ENCODE measurements around the gene PLIN1. TPM values are rescaled to one million over a fixed set of nuclear protein-coding genes. Genes with fewer than 3 reads are reported as not detected.

The PLIN1 gene
- total and polyA plus RNA-seq, 9 of the 15 experiments (the other 6 are each of a cell fraction or from before 2014, with no cell fraction given): not detected

- intact Hi-C loops (cut with micrococcal nuclease) (no loop called here), in situ Hi-C loops (cut with MboI) (no loop called here)
- Histone ChIP-seq H3K9ac (ENCODE audit: insufficient read depth in 1 of 2, low read depth in 2 of 2, low read length in 2 of 2) (peak overlapping the region in 1 of 2 experiments; percentile 45; a peak in 1 of 4 replicates), H3K4me3 (no peak overlapping the region), H3K36me3 (ENCODE audit: control insufficient read depth, insufficient read depth, low read length) (no peaks in the 10 kb centered on the region), H3K9me3 (replicated peaks; ENCODE audit: control insufficient read depth, insufficient read depth, low read depth, low read length) (no peaks in the 10 kb centered on the region), H3K9me1 (ENCODE audit: control insufficient read depth, insufficient read depth, low read length) (no peaks in the 10 kb centered on the region), H3K4me2 (ENCODE audit: insufficient read depth, low read length) (no peak overlapping the region), H3K79me2 (ENCODE audit: control insufficient read depth, insufficient read depth, low read length) (no peaks in the 10 kb centered on the region), H2AFZ (ENCODE audit: low read depth, low read length) (no peak overlapping the region), H3K27me3 (ENCODE audit: control insufficient read depth in 2 of 2, insufficient read depth in 2 of 2, low read length in 2 of 2) (peaks cover 0 to 6% of the 10 kb centered on the region in 2 experiments; a peak in 1 of 5 replicates), H4K20me1 (replicated peaks; ENCODE audit: control insufficient read depth, insufficient read depth, low read length) (no peaks in the 10 kb centered on the region), H3K4me1 (replicated peaks in 1 of 2; ENCODE audit: control insufficient read depth in 2 of 2, insufficient read depth in 2 of 2, low read length in 2 of 2) (peaks cover 0 to 19% of the 10 kb centered on the region in 2 experiments; a peak in 2 of 5 replicates), H3K27ac (ENCODE audit: extremely low read depth, low read depth, low read length) (no peak overlapping the region)
- ChIA-PET POLR2A (no interaction called here), CTCF (ENCODE audit: low intra/inter-chr PET ratio) (no interaction called here)
- ATAC-seq: no peak
- TF ChIP-seq MBD2 (IDR thresholded peaks at IDR 0.05; ENCODE audit: borderline replicate concordance, low read depth): no peak
- TF ChIP-seq ZNF512 (tag; IDR thresholded peaks at IDR 0.05): no peak
- no peak for TF ChIP-seq ZNF644 (tag; IDR thresholded peaks at IDR 0.05; ENCODE audit: low read depth)
- no peak for TF ChIP-seq ARID2 (IDR thresholded peaks at IDR 0.05)
- no peak for TF ChIP-seq RBBP5 (IDR thresholded peaks at IDR 0.05; ENCODE audit: borderline replicate concordance, insufficient read depth, low read length, poor library complexity, severe bottlenecking)
- TF ChIP-seq CHCHD3 (CRISPR knock-in tag; IDR thresholded peaks at IDR 0.05): no peak
- no peak for TF ChIP-seq SNAPC5 (CRISPR knock-in tag; IDR thresholded peaks at IDR 0.05)
- no TSS peak for BruUV-seq (replicated peaks)
- WGBS (ENCODE audit: insufficient coverage, low coverage, missing lambda C conversion rate): 18% methylated on average over 3 of the region's 8 CpGs
- DNase-seq (ENCODE audit: extremely low read depth in 1 of 4, low spot score in 3 of 4): no peak
- FAIRE-seq: no peak
These were observed 33.5 kb downstream of the PLIN1 start for GRCh38 chr15:89645680-89646079.
